ENCODE results near the gene TUBA8.
"Not testable (repeated sequence)": the region's sequence is repeated elsewhere in the genome, so short reads cannot be mapped to it uniquely, and the experiment has no call there.

Gene TUBA8

GRCh38 chr22:18077639-18078328, 32.8 kb upstream of the TUBA8 start, which contains the start of gene PEX26:
PEX26 (plus strand) TSS chr22:18077990; CDS start chr22:18078377, 387 bp downstream.
- peak; percentile 98 for DNase-seq (ENCODE audit: low spot score)

GRCh38 chr22:18078329-18079041, 32.1 kb upstream of the TUBA8 start:
- peak; percentile 60 for DNase-seq (ENCODE audit: low spot score)

GRCh38 chr22:18079706-18080233, 30.8 kb upstream of the TUBA8 start:
- DNase-seq (ENCODE audit: low spot score) = no peak

- DNase-seq (ENCODE audit: low spot score) = no peak
These were observed 29.2 kb upstream of the TUBA8 start for GRCh38 chr22:18081416-18081815.

GRCh38 chr22:18082467-18082866, 28.1 kb upstream of the TUBA8 start:
- DNase-seq (ENCODE audit: low spot score) = no peak

- no peak for DNase-seq (ENCODE audit: low spot score)
These were observed 27.2 kb upstream of the TUBA8 start for GRCh38 chr22:18083406-18083805.

GRCh38 chr22:18085188-18085587, 25.4 kb upstream of the TUBA8 start:
- DNase-seq (ENCODE audit: low spot score) = no peak

GRCh38 chr22:18087350-18087855, 23.2 kb upstream of the TUBA8 start:
- no peak for DNase-seq (ENCODE audit: low spot score)

GRCh38 chr22:18088825-18089568, 21.6 kb upstream of the TUBA8 start:
- DNase-seq (ENCODE audit: low spot score) = no peak

- no peak for DNase-seq (ENCODE audit: low spot score)
These were observed 20.3 kb upstream of the TUBA8 start for GRCh38 chr22:18090286-18090685.

GRCh38 chr22:18091478-18091877, 19.1 kb upstream of the TUBA8 start:
- DNase-seq (ENCODE audit: low spot score) = no peak

- no peak for DNase-seq (ENCODE audit: low spot score)
These were observed 18.6 kb upstream of the TUBA8 start for GRCh38 chr22:18091916-18092526.

GRCh38 chr22:18093661-18094060, 16.9 kb upstream of the TUBA8 start:
- DNase-seq (ENCODE audit: low spot score) = no peak

- DNase-seq (ENCODE audit: low spot score) = no peak
These were observed 15.4 kb upstream of the TUBA8 start for GRCh38 chr22:18095101-18095805.

GRCh38 chr22:18096823-18097222, 13.8 kb upstream of the TUBA8 start:
- DNase-seq (ENCODE audit: low spot score) = no peak

- no peak for DNase-seq (ENCODE audit: low spot score)
These were observed 9.8 kb upstream of the TUBA8 start for GRCh38 chr22:18100781-18101180.

GRCh38 chr22:18101536-18101935, 9.1 kb upstream of the TUBA8 start:
- DNase-seq (ENCODE audit: low spot score) = no peak

GRCh38 chr22:18103527-18104269, 6.9 kb upstream of the TUBA8 start:
- no peak for DNase-seq (ENCODE audit: low spot score)

GRCh38 chr22:18104566-18104965, 6.0 kb upstream of the TUBA8 start:
- peak; percentile 31 for DNase-seq (ENCODE audit: low spot score)

- DNase-seq (ENCODE audit: low spot score) = not testable (repeated sequence)
These were observed 4.6 kb upstream of the TUBA8 start for GRCh38 chr22:18105981-18106380.

Data from NAMALWA (cell line).